Dermis blood vessel endothelial cell (primary cell): Measurements from ENCODE around the gene NOSIP. TPM values are rescaled to one million over a fixed set of nuclear protein-coding genes. Genes with fewer than 3 reads are reported as not detected.
"Not testable (repeated sequence)": the region's sequence is repeated elsewhere in the genome, so short reads cannot be mapped to it uniquely, and the experiment has no call there.

ENCODE experiments used
- DNase-seq: peaks from one replicate; pipeline ENCODE4 v3.0.0; 2010
- total RNA-seq: library from RNA; depleted of rRNA; stranded (reverse); fragments of >200 nt; gene quantifications from 2 replicates; pipeline ENCODE4 v1.2.3, GENCODE V29; 2014

The NOSIP gene
- 90.4 and 98.7 TPM in 2 replicates for total RNA-seq

DNA sequence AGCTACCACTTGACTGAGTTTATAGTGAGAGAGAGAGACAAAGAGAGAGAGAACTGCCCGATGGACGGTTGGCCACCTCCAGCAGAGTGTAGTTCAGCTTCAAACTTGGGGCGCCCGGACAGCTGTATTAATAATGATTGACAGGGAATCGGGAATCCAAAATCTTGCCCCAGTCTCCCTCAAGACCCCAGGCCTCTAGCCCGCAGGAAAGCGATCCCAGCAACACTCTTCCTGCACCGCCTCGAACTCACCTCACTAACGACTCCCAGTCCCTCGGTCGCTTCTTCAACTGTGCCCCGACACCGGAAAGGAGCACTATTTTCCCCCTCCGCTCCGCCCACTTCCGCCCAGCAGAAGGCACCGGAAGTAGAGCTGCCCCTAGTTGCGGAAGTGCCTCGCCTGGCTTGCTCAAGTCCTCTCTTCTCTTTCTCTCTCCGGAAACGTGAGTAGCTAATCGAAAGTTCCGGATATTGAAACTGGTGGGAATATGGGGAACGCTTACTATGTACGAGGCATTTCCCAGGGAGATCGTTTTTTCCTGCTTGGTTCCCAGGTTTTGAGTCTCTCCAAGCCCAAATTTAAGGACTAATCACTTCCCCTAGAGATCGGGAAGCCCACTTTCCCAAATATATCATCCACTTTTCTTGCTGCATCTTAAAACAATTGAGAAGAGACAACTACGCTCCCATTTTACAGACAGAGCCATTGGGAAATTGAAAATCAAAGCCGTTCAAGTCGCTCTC, at the start of gene NOSIP:
TSS of gene NOSIP (minus strand) at position 293 of the 743 bp plus-strand sequence. CDS start 19,865 bp downstream, outside the sequence.
- DNase-seq, result peak; percentile 96

- DNase-seq, result no peak
Measured at GRCh38 chr19:49629659-49630058, 49.3 kb upstream of the NOSIP start.

DNA sequence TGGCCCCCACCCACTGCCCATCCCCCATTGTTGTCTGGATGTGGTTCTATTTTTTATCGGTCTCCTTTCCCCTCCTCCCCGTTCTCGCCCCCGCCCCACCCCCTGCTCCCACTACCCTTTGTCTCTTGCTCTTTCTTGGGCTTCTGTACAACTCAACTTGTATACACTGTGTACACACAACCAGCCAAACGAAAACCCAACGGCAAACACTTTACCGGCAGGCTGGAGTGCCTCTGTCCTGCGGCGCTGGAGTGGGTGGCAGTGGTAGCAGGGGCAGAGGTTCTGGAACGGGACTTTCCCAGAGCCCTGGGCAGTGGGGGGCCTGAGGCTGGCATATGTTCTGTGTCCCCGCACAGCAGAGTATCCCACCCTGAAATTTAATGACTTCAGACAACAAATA, 45.9 kb upstream of the NOSIP start:
- DNase-seq, result no peak

DNA sequence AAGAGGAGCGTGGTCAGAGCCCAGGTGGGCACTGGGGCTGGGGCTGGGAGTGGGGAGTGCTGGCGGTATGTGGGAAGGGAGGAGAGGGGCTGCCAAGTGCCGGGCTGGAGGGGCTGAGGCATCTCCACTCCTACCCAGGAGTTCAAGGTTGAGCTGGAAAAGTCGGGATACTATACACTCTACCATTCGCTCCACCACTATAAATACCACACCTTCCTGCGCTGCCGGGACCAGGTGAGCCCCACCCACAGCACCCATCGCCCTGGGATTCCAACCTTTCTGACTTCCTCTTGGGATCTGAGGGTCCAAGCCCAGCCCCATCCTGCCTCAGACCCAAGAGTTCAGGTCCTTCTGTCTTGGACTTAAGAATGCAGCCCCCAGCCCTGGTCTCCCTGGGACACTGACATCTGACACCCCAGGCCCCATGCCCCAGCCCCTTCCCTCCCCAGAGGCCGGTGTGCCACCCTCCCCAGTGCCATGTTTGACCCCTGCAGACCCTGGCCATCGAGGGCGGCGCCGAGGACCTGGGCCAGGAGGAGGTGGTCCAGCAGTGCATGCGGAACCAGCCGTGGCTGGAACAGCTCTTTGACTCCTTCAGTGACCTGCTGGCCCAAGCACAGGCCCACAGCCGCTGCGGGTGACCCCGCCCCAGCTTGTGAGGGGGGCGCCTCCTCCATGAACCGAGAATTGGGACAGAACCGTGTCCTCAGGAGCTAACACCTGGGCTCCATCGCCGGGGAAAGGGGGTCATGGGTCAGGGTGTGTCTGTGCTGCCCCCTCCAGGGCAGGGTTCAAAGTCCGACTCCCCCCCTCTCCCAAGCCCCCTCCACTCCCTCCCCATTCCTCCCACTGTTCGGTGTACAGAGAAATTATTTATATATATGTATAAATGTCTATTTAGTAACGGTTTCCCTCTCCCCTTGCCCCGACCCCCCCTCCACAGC, 44.9 kb upstream of the NOSIP start:
- DNase-seq, result no peak

GRCh38 chr19:49617860-49618259, 37.5 kb upstream of the NOSIP start:
- not testable (repeated sequence) for DNase-seq

- no peak for DNase-seq
Measured at GRCh38 chr19:49616945-49617344, 36.6 kb upstream of the NOSIP start.

- no peak for DNase-seq
Measured at GRCh38 chr19:49616532-49616931, 36.2 kb upstream of the NOSIP start.

- no peak for DNase-seq
Measured at GRCh38 chr19:49615861-49616260, 35.5 kb upstream of the NOSIP start.

GRCh38 chr19:49614096-49614833, 33.9 kb upstream of the NOSIP start:
- DNase-seq, result peak; percentile 90

GRCh38 chr19:49613374-49613773, 33.0 kb upstream of the NOSIP start:
- peak; percentile 74 for DNase-seq

DNA sequence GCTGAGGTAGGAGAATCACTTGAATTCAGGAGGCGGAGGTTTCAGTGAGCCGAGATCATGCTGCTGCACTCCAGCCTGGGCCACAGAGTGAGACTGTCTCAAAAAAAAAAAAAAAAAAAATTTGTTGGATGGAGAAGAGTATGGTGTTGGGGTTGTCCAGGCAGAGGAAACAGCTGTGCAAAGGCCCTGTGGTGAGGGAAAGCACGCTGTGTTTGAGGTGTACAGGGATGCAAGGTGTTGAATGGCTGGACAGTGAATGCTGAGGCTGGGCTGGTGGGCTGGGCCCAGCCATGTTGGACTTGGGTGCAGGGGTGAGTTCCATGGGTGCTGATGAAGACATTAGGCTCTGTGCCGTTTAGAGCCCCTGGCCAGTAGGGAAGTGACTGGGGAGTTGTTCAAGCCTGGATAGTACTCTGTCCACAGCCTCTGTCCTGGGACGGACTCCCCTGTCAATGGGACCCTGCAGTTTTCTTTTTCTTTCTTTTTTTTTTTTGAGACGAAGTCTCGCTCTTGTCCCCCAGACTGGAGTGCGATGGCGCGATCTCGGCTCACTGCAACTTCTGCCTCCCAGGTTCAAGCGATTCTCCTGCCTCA, 29.2 kb upstream of the NOSIP start:
- no peak for DNase-seq

DNA sequence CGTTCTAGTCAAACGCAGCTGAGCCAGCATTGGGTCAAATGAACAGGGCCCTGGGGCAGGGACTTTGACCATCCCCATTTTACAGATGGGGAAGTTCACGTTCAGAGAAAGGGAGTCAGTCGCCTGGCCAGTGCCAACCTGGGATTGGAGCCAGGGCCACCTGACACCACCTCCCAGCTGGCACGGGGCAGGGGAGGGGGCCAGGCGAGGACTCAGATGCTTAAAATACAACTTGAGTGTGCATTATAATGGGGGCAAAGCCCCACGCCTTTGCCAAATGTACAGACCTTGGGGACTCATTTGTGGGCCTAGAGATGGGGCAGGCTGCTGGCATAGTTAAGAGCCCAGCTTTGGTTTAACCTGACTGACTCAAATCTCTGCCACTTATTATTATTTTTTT, 25.2 kb upstream of the NOSIP start:
- DNase-seq, result no peak

DNA sequence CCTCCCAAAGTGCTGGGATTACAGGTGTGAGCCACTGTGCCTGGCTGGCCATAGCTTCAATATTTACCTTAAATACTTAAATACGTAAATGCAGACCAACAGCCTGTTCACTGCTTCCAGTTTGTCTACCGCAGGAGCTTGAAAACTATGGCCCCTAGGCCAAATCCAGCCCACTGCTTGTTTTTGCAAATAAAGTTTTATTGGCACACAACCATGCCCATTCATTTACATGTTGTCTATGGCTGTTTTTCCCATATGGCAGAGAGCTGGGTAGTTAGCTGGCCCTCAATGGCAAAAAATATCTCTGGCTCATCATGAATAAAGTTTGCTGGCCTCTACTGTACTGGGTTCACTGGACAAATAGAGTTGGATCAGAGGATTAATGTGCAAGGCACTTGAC, 22.4 kb upstream of the NOSIP start:
- no peak for DNase-seq

GRCh38 chr19:49601482-49602038, 21.2 kb upstream of the NOSIP start:
- DNase-seq, result no peak

- DNase-seq, result no peak
Measured at GRCh38 chr19:49599378-49600295, 19.3 kb upstream of the NOSIP start.

DNA sequence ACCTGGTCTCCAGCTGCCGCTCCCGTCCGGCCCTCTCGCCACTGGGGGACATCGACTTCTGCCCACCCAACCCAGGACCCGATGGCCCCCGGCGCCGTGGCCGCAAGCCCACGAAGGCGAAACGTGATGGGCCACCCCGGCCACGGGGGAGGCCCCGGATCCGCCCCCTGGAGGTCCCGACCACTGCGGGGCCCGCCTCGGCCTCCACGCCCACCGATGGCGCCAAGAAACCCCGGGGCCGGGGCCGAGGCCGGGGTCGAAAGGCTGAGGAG, 17.3 kb upstream of the NOSIP start:
- no peak for DNase-seq

GRCh38 chr19:49596954-49597702, 16.8 kb upstream of the NOSIP start:
- no peak for DNase-seq

- no peak for DNase-seq
Measured at GRCh38 chr19:49596407-49596806, 16.1 kb upstream of the NOSIP start.

DNA sequence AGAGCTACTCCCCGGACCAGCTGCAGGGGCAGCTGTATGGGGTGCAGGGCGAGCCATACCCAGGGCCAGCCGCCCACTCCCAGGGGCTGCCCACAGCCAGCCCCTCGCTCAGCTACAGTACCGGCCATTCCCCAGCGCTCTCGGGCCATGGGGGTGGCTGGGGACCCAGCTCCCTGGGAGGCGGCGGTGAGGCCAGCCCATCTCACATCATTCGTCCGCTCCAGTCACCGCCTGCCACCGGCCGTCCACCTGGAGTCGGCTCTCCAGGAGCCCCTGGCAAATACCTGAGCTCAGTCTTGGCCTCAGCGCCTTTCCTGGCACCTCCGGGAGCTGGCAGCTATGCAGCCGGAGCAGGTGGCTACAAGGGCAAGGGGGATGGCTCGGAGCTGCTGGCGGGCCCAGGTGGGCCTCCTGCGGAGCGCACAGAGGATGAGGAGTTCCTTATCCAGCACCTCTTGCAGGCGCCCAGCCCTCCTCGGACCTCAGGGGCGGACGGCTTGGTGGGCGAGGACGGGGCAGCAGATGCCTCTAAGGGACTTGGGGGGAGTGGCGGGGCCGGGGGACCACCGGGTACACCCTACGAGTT, 15.6 kb upstream of the NOSIP start:
- DNase-seq, result no peak
